ENCODE data around the gene WNT5A. TPM values are rescaled to one million over a fixed set of nuclear protein-coding genes. Genes with fewer than 3 reads are reported as not detected.

The WNT5A gene
- total RNA-seq, 1 donor from 2014 or later, result 24.5 TPM

- Histone ChIP-seq H3K27ac (no peak overlapping the region), H3K9me3 (no peaks in the 10 kb centered on the region), H3K36me3 (no peaks in the 10 kb centered on the region), H3K27me3 (peaks cover 63% of the 10 kb centered on the region), H3K4me3 (no peak overlapping the region), H3K4me1 (no peaks in the 10 kb centered on the region)
- TF ChIP-seq, protein P1, sequence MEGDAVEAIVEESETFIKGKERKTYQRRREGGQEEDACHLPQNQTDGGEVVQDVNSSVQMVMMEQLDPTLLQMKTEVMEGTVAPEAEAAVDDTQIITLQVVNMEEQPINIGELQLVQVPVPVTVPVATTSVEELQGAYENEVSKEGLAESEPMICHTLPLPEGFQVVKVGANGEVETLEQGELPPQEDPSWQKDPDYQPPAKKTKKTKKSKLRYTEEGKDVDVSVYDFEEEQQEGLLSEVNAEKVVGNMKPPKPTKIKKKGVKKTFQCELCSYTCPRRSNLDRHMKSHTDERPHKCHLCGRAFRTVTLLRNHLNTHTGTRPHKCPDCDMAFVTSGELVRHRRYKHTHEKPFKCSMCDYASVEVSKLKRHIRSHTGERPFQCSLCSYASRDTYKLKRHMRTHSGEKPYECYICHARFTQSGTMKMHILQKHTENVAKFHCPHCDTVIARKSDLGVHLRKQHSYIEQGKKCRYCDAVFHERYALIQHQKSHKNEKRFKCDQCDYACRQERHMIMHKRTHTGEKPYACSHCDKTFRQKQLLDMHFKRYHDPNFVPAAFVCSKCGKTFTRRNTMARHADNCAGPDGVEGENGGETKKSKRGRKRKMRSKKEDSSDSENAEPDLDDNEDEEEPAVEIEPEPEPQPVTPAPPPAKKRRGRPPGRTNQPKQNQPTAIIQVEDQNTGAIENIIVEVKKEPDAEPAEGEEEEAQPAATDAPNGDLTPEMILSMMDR (IDR thresholded peaks at IDR 0.05), result no peak
- intact Hi-C loops (cut with DNase I), result no loop called here
- no peak for ATAC-seq
- DNase-seq, result peak; percentile 65
Measured at GRCh38 chr3:55484191-55484689, 2.9 kb downstream of the WNT5A start.

GRCh38 chr3:55483196-55484095 lies 3.7 kb downstream of the WNT5A start:
- Histone ChIP-seq H3K27me3 (peaks cover 62% of the 10 kb centered on the region), H3K4me1 (no peaks in the 10 kb centered on the region), H3K4me3 (no peak overlapping the region), H3K9me3 (no peaks in the 10 kb centered on the region), H3K27ac (no peak overlapping the region), H3K36me3 (no peaks in the 10 kb centered on the region)
- intact Hi-C loops (cut with DNase I), result no loop called here
- DNase-seq (no peak), ATAC-seq (no peak)
- TF ChIP-seq, protein P1 (IDR thresholded peaks at IDR 0.05), result no peak

GRCh38 chr3:55482496-55483195 lies 4.5 kb downstream of the WNT5A start:
- intact Hi-C loops (cut with DNase I), result no loop called here

DNA sequence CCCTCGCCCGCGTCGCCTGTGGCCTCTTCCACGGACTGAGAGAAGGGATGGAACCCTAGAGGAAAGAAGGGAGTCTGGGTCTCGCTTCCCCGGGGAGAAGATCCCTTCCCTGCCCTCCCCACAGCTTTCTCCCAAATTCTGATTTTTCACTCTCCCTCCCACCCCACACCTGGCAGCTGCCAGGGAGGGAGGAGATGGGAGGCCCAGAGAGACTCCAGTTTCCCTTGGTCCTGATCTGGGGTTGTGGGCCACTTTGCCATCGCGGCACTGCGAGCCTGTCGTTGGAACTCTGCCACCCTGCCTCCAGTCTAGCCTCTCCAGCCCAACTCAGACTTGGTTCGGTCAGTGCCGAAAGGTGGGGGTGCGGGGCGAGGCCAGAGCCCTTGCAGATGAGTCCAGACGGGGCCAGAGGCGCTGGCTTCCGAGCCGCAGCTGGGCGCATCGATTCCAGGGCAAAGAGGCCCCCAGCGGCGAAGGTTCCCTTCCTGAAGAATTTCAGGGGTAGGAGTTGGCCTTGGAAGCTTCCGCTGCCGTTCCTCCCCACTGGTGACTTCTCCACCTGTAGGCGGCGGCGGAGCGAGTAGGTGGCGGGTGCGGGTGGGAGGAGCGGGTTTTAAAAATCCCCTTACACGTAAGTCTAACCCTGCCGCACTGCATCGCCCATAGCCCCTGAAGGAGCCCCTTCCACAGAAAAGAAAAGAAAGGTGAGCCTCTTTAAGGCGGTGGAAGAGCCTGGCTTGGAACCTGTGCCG lies 5.2 kb downstream of the WNT5A start:
- Histone ChIP-seq H3K27ac (no peak overlapping the region), H3K4me3 (peak overlapping the region; percentile 27), H3K9me3 (no peaks in the 10 kb centered on the region), H3K4me1 (no peaks in the 10 kb centered on the region), H3K27me3 (peaks cover 58% of the 10 kb centered on the region), H3K36me3 (no peaks in the 10 kb centered on the region)
- intact Hi-C loops (cut with DNase I), result no loop called here
- TF ChIP-seq, protein P1 (IDR thresholded peaks at IDR 0.05), result no peak
- no peak for ATAC-seq
- DNase-seq, result peak; percentile 61

More at GRCh38 chr3:55482496-55483195, 4.5 kb downstream of the WNT5A start:
- TF ChIP-seq, protein P1 (IDR thresholded peaks at IDR 0.05), result no peak
- DNase-seq, result no peak
- no peaks in the 10 kb centered on the region for H3K9me3 ChIP-seq
- no peak for ATAC-seq
- H3K27ac ChIP-seq, result no peak overlapping the region
- no peaks in the 10 kb centered on the region for H3K4me1 ChIP-seq
- no peaks in the 10 kb centered on the region for H3K36me3 ChIP-seq
- no peak overlapping the region for H3K4me3 ChIP-seq
- peaks cover 60% of the 10 kb centered on the region for H3K27me3 ChIP-seq

Measured in upper lobe of right lung (tissue), 1 donor.